Dendritic cell treated with granulocyte-macrophage colony-stimulating factor and Interleukin-4, amounts not matched to agents 40 ng/mL and 50 ng/mL, for 4 days (primary cell): ENCODE measurements around the gene ARCN1.
A peak's percentile ranks its signal among the peaks of the same experiment; 100 is the strongest.

Experiments
- H3K27ac Mint-ChIP-seq: one replicate; pipeline ENCODE4 v1.8.0; 2022; ENCODE audit warnings: mild to moderate bottlenecking, mixed read lengths
- H3K27me3 Mint-ChIP-seq: one replicate; pipeline ENCODE4 v1.8.0; 2022; ENCODE audit warnings: mild to moderate bottlenecking, mixed read lengths
- H3K36me3 Mint-ChIP-seq: one replicate; pipeline ENCODE4 v1.8.0; 2022; ENCODE audit warnings: low read depth, mixed read lengths
- H3K4me1 Mint-ChIP-seq: one replicate; pipeline ENCODE4 v1.8.0; 2022; ENCODE audit warnings: low read depth, mixed read lengths
- H3K4me3 Mint-ChIP-seq: one replicate; pipeline ENCODE4 v1.8.0; 2022; ENCODE audit warnings: mild to moderate bottlenecking, moderate library complexity, mixed read lengths
- H3K9me3 Mint-ChIP-seq: one replicate; pipeline ENCODE4 v1.8.0; 2022; ENCODE audit warnings: mixed read lengths
- intact Hi-C: fragments of 100-400 bp; cut with micrococcal nuclease; formaldehyde crosslinking; loops from one replicate; pipeline ENCODE4 v1.15.0; 2022

Gene ARCN1

GRCh38 chr11:118532852-118533768, 39.1 kb upstream of the ARCN1 start:
- Mint-ChIP-seq H3K27ac (no peak overlapping the region), H3K4me3 (no peak overlapping the region), H3K4me1 (peaks cover 17% of the 10 kb centered on the region), H3K36me3 (no peaks in the 10 kb centered on the region), H3K27me3 (peaks cover 38% of the 10 kb centered on the region), H3K9me3 (no peaks in the 10 kb centered on the region)
- intact Hi-C loops: no loop called here

- Mint-ChIP-seq H3K27ac (no peak overlapping the region), H3K4me3 (no peak overlapping the region), H3K36me3 (no peaks in the 10 kb centered on the region), H3K9me3 (no peaks in the 10 kb centered on the region), H3K27me3 (peaks cover 31% of the 10 kb centered on the region), H3K4me1 (peaks cover 17% of the 10 kb centered on the region)
- intact Hi-C loops: no loop called here
Measured at GRCh38 chr11:118533769-118534729, 38.2 kb upstream of the ARCN1 start.

GRCh38 chr11:118535261-118535660, 36.9 kb upstream of the ARCN1 start:
- peaks cover 11% of the 10 kb centered on the region for H3K4me1 Mint-ChIP-seq
- H3K9me3 Mint-ChIP-seq: no peaks in the 10 kb centered on the region
- H3K4me3 Mint-ChIP-seq: no peak overlapping the region
- H3K27me3 Mint-ChIP-seq: peaks cover 19% of the 10 kb centered on the region
- H3K27ac Mint-ChIP-seq: no peak overlapping the region
- H3K36me3 Mint-ChIP-seq: no peaks in the 10 kb centered on the region
- intact Hi-C loops: no loop called here

GRCh38 chr11:118536726-118537125, 35.5 kb upstream of the ARCN1 start:
- no peaks in the 10 kb centered on the region for H3K36me3 Mint-ChIP-seq
- H3K4me3 Mint-ChIP-seq: no peak overlapping the region
- no peaks in the 10 kb centered on the region for H3K9me3 Mint-ChIP-seq
- H3K4me1 Mint-ChIP-seq: no peaks in the 10 kb centered on the region
- H3K27ac Mint-ChIP-seq: no peak overlapping the region
- intact Hi-C loops: no loop called here
- peaks cover 4% of the 10 kb centered on the region for H3K27me3 Mint-ChIP-seq

- no peaks in the 10 kb centered on the region for H3K36me3 Mint-ChIP-seq
- intact Hi-C loops: no loop called here
Measured at GRCh38 chr11:118537409-118537980, 34.7 kb upstream of the ARCN1 start.

GRCh38 chr11:118544010-118544646, 28.1 kb upstream of the ARCN1 start:
- no peaks in the 10 kb centered on the region for H3K9me3 Mint-ChIP-seq

More at GRCh38 chr11:118537409-118537980, 34.7 kb upstream of the ARCN1 start:
- Mint-ChIP-seq H3K4me1 (no peaks in the 10 kb centered on the region), H3K27ac (no peak overlapping the region), H3K27me3 (no peaks in the 10 kb centered on the region), H3K9me3 (no peaks in the 10 kb centered on the region), H3K4me3 (no peak overlapping the region)

GRCh38 chr11:118544647-118545010, 27.6 kb upstream of the ARCN1 start:
- no peaks in the 10 kb centered on the region for H3K9me3 Mint-ChIP-seq
- no peak overlapping the region for H3K27ac Mint-ChIP-seq
- peaks cover 20% of the 10 kb centered on the region for H3K36me3 Mint-ChIP-seq
- intact Hi-C loops: no loop called here
- H3K27me3 Mint-ChIP-seq: no peaks in the 10 kb centered on the region
- H3K4me3 Mint-ChIP-seq: no peak overlapping the region
- H3K4me1 Mint-ChIP-seq: no peaks in the 10 kb centered on the region

More at GRCh38 chr11:118544010-118544646, 28.1 kb upstream of the ARCN1 start:
- no peak overlapping the region for H3K27ac Mint-ChIP-seq
- H3K36me3 Mint-ChIP-seq: peaks cover 20% of the 10 kb centered on the region
- H3K27me3 Mint-ChIP-seq: no peaks in the 10 kb centered on the region
- no peaks in the 10 kb centered on the region for H3K4me1 Mint-ChIP-seq
- intact Hi-C loops: no loop called here
- H3K4me3 Mint-ChIP-seq: no peak overlapping the region

GRCh38 chr11:118545533-118545932, 26.7 kb upstream of the ARCN1 start:
- H3K9me3 Mint-ChIP-seq: no peaks in the 10 kb centered on the region
- H3K27me3 Mint-ChIP-seq: no peaks in the 10 kb centered on the region
- H3K36me3 Mint-ChIP-seq: peaks cover 26% of the 10 kb centered on the region
- no peak overlapping the region for H3K27ac Mint-ChIP-seq
- no peak overlapping the region for H3K4me3 Mint-ChIP-seq
- no peaks in the 10 kb centered on the region for H3K4me1 Mint-ChIP-seq
- intact Hi-C loops: no loop called here

- Mint-ChIP-seq H3K4me1 (no peaks in the 10 kb centered on the region), H3K4me3 (no peak overlapping the region), H3K27me3 (no peaks in the 10 kb centered on the region), H3K36me3 (peaks cover 42% of the 10 kb centered on the region), H3K9me3 (no peaks in the 10 kb centered on the region), H3K27ac (no peak overlapping the region)
- intact Hi-C loops: no loop called here
Measured at GRCh38 chr11:118547132-118547531, 25.1 kb upstream of the ARCN1 start.

GRCh38 chr11:118552341-118552740, 19.9 kb upstream of the ARCN1 start:
- Mint-ChIP-seq H3K4me1 (no peaks in the 10 kb centered on the region), H3K27ac (no peak overlapping the region), H3K4me3 (no peak overlapping the region), H3K9me3 (no peaks in the 10 kb centered on the region), H3K36me3 (peaks cover 57% of the 10 kb centered on the region), H3K27me3 (no peaks in the 10 kb centered on the region)
- intact Hi-C loops: no loop called here

- no peaks in the 10 kb centered on the region for H3K9me3 Mint-ChIP-seq
- no peaks in the 10 kb centered on the region for H3K27me3 Mint-ChIP-seq
- H3K36me3 Mint-ChIP-seq: peaks cover 7% of the 10 kb centered on the region
- no peak overlapping the region for H3K4me3 Mint-ChIP-seq
- H3K4me1 Mint-ChIP-seq: peaks cover 20% of the 10 kb centered on the region
- intact Hi-C loops: no loop called here
- no peak overlapping the region for H3K27ac Mint-ChIP-seq
Measured at GRCh38 chr11:118560806-118561205, 11.4 kb upstream of the ARCN1 start.

GRCh38 chr11:118565051-118565450, 7.2 kb upstream of the ARCN1 start:
- intact Hi-C loops: no loop called here
- H3K9me3 Mint-ChIP-seq: no peaks in the 10 kb centered on the region
- H3K27me3 Mint-ChIP-seq: no peaks in the 10 kb centered on the region
- H3K4me1 Mint-ChIP-seq: peaks cover 20% of the 10 kb centered on the region
- H3K27ac Mint-ChIP-seq: peak overlapping the region; percentile 85
- no peaks in the 10 kb centered on the region for H3K36me3 Mint-ChIP-seq
- H3K4me3 Mint-ChIP-seq: peak overlapping the region; percentile 53

- peaks cover 29% of the 10 kb centered on the region for H3K4me1 Mint-ChIP-seq
- no peak overlapping the region for H3K27ac Mint-ChIP-seq
- intact Hi-C loops: loop anchor here (5.0 kb wide), 1 partner anchor 167 kb away; the partner anchor contains the start of gene ATP5MG
Measured at GRCh38 chr11:118569670-118570069, 2.5 kb upstream of the ARCN1 start.

More at GRCh38 chr11:118569670-118570069, 2.5 kb upstream of the ARCN1 start:
- Mint-ChIP-seq H3K36me3 (peaks cover 14% of the 10 kb centered on the region), H3K9me3 (no peaks in the 10 kb centered on the region), H3K27me3 (no peaks in the 10 kb centered on the region), H3K4me3 (no peak overlapping the region)
